Neural progenitor cell (in vitro differentiated cells): ENCODE measurements around the gene CCDC93. TPM values are rescaled to one million over a fixed set of nuclear protein-coding genes. Genes with fewer than 3 reads are reported as not detected.
A peak's percentile ranks its signal among the peaks of the same experiment; 100 is the strongest.

Experiments used
- DNase-seq: peaks from one replicate; pipeline ENCODE4 v3.0.0-alpha.2; 2016; ENCODE audit warnings: low spot score
- H2AFZ ChIP-seq: fragments of 200-600 bp; sonication (generic); replicated peaks from 2 replicates; pipeline ENCODE4 v1.6.1; 2016; ENCODE audit warnings: antibody characterized with exemption
- H3F3A ChIP-seq: fragments of 200-600 bp; sonication (generic); 2 replicates; pipeline ENCODE4 v1.6.1; 2016; ENCODE audit warnings: antibody characterized with exemption, low read depth
- H3K27ac ChIP-seq: fragments of 200-600 bp; sonication (generic); 2 replicates; pipeline ENCODE4 v1.5.1; 2016; ENCODE audit warnings: mild to moderate bottlenecking
- H3K27me3 ChIP-seq: fragments of 200-600 bp; sonication (generic); 2 replicates; pipeline ENCODE4 v1.6.1; 2016; ENCODE audit warnings: mild to moderate bottlenecking, moderate library complexity
- H3K36me3 ChIP-seq: fragments of 200-600 bp; sonication (generic); 2 replicates; pipeline ENCODE4 v1.5.1; 2016
- H3K4me1 ChIP-seq: fragments of 200-600 bp; sonication (generic); 2 replicates; pipeline ENCODE4 v1.6.1; 2016; ENCODE audit warnings: mixed run types
- H3K4me2 ChIP-seq: fragments of 200-600 bp; sonication (generic); 2 replicates; pipeline ENCODE4 v1.6.1; 2016
- H3K4me3 ChIP-seq: fragments of 200-600 bp; sonication (generic); 2 replicates; pipeline ENCODE4 v1.5.1; 2016
- H3K79me2 ChIP-seq: fragments of 200-600 bp; sonication (generic); 2 replicates; pipeline ENCODE4 v1.6.1; 2016; ENCODE audit warnings: low read depth
- H3K9ac ChIP-seq: fragments of 200-600 bp; sonication (generic); 2 replicates; pipeline ENCODE4 v1.6.1; 2016
- H3K9me3 ChIP-seq: fragments of 200-600 bp; sonication (generic); 2 replicates; pipeline ENCODE4 v1.5.1; 2016; ENCODE audit warnings: low read depth
- H4K20me1 ChIP-seq: fragments of 200-600 bp; sonication (generic); 2 replicates; pipeline ENCODE4 v1.6.1; 2016; ENCODE audit warnings: low read depth
- H3K27ac Mint-ChIP-seq: 3 replicates; pipeline ENCODE4 v1.8.0; 2021; ENCODE audit warnings: mixed read lengths
- H3K27me3 Mint-ChIP-seq: 2 replicates; pipeline ENCODE4 v1.8.0; 2022; ENCODE audit warnings: low read depth, mild to moderate bottlenecking, inconsistent platforms, moderate library complexity, mixed read lengths; ENCODE audit not compliant: insufficient read depth
- H3K36me3 Mint-ChIP-seq: 3 replicates; pipeline ENCODE4 v1.8.0; 2021; ENCODE audit warnings: mixed read lengths
- H3K4me1 Mint-ChIP-seq: 3 replicates; pipeline ENCODE4 v1.8.0; 2021; ENCODE audit warnings: mixed read lengths
- H3K4me3 Mint-ChIP-seq: 3 replicates; pipeline ENCODE4 v1.8.0; 2021; ENCODE audit warnings: mild to moderate bottlenecking, moderate library complexity, mixed read lengths
- H3K9me3 Mint-ChIP-seq: 3 replicates; pipeline ENCODE4 v1.8.0; 2020; ENCODE audit warnings: mixed read lengths
- EZH2 ChIP-seq: fragments of 200-600 bp; sonication (generic); IDR thresholded peaks from 2 replicates; pipeline ENCODE4 v1.6.1; 2017; ENCODE audit warnings: antibody characterized with exemption, mild to moderate bottlenecking, moderate library complexity
- EZH2phosphoT487 ChIP-seq: fragments of 200-600 bp; sonication (generic); IDR thresholded peaks from 2 replicates; pipeline ENCODE4 v1.6.1; 2017; ENCODE audit warnings: antibody characterized with exemption
- total RNA-seq: library from RNA; depleted of rRNA; stranded (reverse); fragments of >200 nt; gene quantifications from 2 replicates; pipeline ENCODE4 v1.2.3, GENCODE V29; 2015; ENCODE audit warnings: low replicate concordance
- TF ChIP-seq, protein P1 (sequence below): fragments of 200-600 bp; sonication (generic); IDR thresholded peaks from 2 replicates; pipeline ENCODE4 v1.5.1; 2017; ENCODE audit warnings: antibody characterized with exemption, mild to moderate bottlenecking

The CCDC93 gene
- total RNA-seq, 1 donor from 2014 or later = 21.0 TPM

DNA sequence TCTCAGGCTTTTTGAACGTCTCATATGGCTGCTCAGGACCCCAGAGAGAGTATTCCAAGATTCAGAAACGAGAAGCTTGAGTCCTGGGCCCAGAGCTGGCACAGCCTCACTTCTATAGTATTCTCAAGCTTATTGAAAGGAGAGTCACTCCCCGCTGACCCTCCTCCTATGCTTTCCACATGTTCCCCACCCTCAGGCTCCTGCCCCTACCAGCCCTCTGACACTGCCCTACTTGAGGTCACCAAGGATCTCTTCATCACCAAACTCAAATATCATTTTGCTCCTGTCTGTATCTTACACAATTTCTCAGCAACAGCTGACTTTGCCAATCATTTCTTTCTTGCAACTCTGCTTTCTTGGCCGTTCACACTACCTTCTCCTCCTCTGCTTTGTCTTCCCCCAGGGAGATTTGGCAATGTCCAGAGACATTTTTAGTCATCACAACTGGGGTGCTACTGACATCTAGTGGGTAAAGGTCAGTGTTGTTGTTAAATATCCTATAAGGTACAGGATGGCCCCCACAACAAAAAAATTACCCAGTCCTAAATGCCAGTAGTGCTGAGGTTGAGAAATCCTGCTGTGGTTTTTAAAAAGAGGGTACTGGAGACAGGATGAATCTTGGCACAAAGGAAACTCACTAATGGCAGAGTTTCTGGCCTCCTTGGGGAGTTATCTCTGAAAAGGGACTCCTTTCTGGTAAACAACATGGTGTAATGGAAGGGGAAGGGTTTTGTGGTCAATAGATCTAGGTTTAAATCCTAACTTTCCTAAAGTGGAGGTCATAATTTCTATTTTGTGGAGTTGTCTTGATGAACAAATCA is 47.5 kb upstream of the CCDC93 start:
- H3K27ac ChIP-seq = no peak overlapping the region
- no peak overlapping the region for H3K9ac ChIP-seq
- no peak overlapping the region for H3K27ac Mint-ChIP-seq
- H3K4me3 ChIP-seq = no peak overlapping the region
- peak overlapping the region; percentile 70 for H2AFZ ChIP-seq
- H3K4me3 Mint-ChIP-seq = no peak overlapping the region
- no peaks in the 10 kb centered on the region for H3K27me3 Mint-ChIP-seq
- H3K27me3 ChIP-seq = no peaks in the 10 kb centered on the region
- H3K36me3 ChIP-seq = no peaks in the 10 kb centered on the region
- no peaks in the 10 kb centered on the region for H3F3A ChIP-seq
- no peaks in the 10 kb centered on the region for H3K9me3 ChIP-seq
- H3K36me3 Mint-ChIP-seq = no peaks in the 10 kb centered on the region
- no peaks in the 10 kb centered on the region for H3K4me1 ChIP-seq
- no peak for TF ChIP-seq EZH2phosphoT487
- no peak for TF ChIP-seq EZH2
- TF ChIP-seq, protein P1, sequence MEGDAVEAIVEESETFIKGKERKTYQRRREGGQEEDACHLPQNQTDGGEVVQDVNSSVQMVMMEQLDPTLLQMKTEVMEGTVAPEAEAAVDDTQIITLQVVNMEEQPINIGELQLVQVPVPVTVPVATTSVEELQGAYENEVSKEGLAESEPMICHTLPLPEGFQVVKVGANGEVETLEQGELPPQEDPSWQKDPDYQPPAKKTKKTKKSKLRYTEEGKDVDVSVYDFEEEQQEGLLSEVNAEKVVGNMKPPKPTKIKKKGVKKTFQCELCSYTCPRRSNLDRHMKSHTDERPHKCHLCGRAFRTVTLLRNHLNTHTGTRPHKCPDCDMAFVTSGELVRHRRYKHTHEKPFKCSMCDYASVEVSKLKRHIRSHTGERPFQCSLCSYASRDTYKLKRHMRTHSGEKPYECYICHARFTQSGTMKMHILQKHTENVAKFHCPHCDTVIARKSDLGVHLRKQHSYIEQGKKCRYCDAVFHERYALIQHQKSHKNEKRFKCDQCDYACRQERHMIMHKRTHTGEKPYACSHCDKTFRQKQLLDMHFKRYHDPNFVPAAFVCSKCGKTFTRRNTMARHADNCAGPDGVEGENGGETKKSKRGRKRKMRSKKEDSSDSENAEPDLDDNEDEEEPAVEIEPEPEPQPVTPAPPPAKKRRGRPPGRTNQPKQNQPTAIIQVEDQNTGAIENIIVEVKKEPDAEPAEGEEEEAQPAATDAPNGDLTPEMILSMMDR = peak; percentile 58
- no peak overlapping the region for H3K4me2 ChIP-seq
- H3K9me3 Mint-ChIP-seq = no peaks in the 10 kb centered on the region
- no peaks in the 10 kb centered on the region for H4K20me1 ChIP-seq
- no peaks in the 10 kb centered on the region for H3K79me2 ChIP-seq
- peak; percentile 50 for DNase-seq
- peaks cover 10% of the 10 kb centered on the region for H3K4me1 Mint-ChIP-seq

DNA sequence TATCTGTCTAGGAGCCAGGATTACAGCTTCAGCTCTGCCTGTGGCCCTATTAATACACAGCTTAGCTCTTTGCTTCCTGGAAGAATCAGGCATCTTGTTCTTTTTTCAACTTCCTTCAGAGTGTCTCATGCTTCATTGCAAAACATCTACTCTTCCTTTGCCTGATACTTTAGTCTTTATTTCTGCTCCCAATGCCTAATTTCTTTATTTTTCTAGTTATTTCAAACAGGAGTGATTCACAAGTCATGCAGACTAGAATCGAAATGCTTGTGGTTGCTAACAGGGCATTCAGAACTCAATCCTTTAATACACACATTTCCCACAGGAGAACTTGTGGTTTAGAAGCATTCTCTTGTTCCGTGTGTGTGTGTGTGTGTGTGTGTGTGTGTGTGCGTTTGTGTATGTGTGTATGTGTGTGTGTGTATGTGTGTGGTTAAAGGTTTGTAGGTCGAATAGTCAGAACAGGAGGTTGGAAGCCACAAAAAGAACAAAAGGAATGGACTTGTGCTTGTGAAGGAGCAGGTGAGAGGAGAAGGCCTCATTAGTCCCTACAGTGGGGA is 46.1 kb upstream of the CCDC93 start:
- no peaks in the 10 kb centered on the region for H3K79me2 ChIP-seq
- DNase-seq = no peak
- no peak overlapping the region for H2AFZ ChIP-seq
- no peaks in the 10 kb centered on the region for H3F3A ChIP-seq
- no peaks in the 10 kb centered on the region for H3K27me3 ChIP-seq
- H3K4me1 ChIP-seq = peaks cover 9% of the 10 kb centered on the region
- H3K36me3 ChIP-seq = no peaks in the 10 kb centered on the region
- H3K36me3 Mint-ChIP-seq = no peaks in the 10 kb centered on the region
- no peaks in the 10 kb centered on the region for H3K9me3 ChIP-seq
- H3K4me3 Mint-ChIP-seq = no peak overlapping the region
- H3K4me2 ChIP-seq = no peak overlapping the region
- H3K27me3 Mint-ChIP-seq = no peaks in the 10 kb centered on the region
- H4K20me1 ChIP-seq = no peaks in the 10 kb centered on the region
- H3K9me3 Mint-ChIP-seq = no peaks in the 10 kb centered on the region
- H3K27ac Mint-ChIP-seq = no peak overlapping the region
- no peak overlapping the region for H3K4me3 ChIP-seq
- H3K4me1 Mint-ChIP-seq = peaks cover 23% of the 10 kb centered on the region
- H3K9ac ChIP-seq = no peak overlapping the region
- no peak overlapping the region for H3K27ac ChIP-seq
- TF ChIP-seq, protein P1 = no peak
- TF ChIP-seq EZH2phosphoT487 (no peak), EZH2 (no peak)

DNA sequence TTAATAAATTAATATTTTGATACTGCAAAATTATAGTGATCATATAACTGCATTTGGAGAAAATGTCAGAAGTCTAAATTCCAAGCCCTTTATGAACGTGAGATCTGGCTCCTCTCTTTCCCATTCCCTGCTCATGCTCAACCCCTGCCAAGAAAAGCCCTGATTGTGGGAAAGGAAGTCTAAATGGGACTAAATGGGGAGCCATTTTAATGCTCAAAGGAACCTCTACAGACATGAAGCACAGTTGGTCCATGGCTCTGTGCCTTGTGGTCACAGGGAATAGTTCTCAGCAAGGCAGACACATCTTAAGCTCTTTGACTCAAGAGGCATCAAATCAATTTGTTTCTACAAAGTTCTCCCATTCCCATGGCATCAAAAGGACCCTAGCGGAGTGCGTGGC is 45.1 kb upstream of the CCDC93 start:
- no peaks in the 10 kb centered on the region for H4K20me1 ChIP-seq
- Mint-ChIP-seq H3K36me3 (no peaks in the 10 kb centered on the region), H3K27ac (no peak overlapping the region), H3K9me3 (no peaks in the 10 kb centered on the region), H3K4me3 (no peak overlapping the region), H3K4me1 (peaks cover 28% of the 10 kb centered on the region), H3K27me3 (no peaks in the 10 kb centered on the region)
- no peaks in the 10 kb centered on the region for H3K9me3 ChIP-seq
- no peak overlapping the region for H3K4me3 ChIP-seq
- no peak overlapping the region for H3K9ac ChIP-seq
- H3F3A ChIP-seq = no peaks in the 10 kb centered on the region
- no peak overlapping the region for H2AFZ ChIP-seq
- H3K27ac ChIP-seq = no peak overlapping the region
- no peak for DNase-seq
- H3K4me1 ChIP-seq = peaks cover 9% of the 10 kb centered on the region
- no peaks in the 10 kb centered on the region for H3K36me3 ChIP-seq
- no peak overlapping the region for H3K4me2 ChIP-seq
- H3K79me2 ChIP-seq = no peaks in the 10 kb centered on the region
- no peaks in the 10 kb centered on the region for H3K27me3 ChIP-seq
- no peak for TF ChIP-seq EZH2
- TF ChIP-seq EZH2phosphoT487 = no peak
- TF ChIP-seq, protein P1 = no peak
